Loucy (cell line): ENCODE data around the gene ZC3HAV1.
"Not testable (repeated sequence)": the region's sequence is repeated elsewhere in the genome, so short reads cannot be mapped to it uniquely, and the experiment has no call there.

ENCODE experiments used
- H2AFZ ChIP-seq: fragments of 200-600 bp; sonication (generic); 2 replicates; pipeline ENCODE4 v1.6.0; 2016; ENCODE audit warnings: antibody characterized with exemption, mild to moderate bottlenecking, low read length, moderate library complexity
- H3F3A ChIP-seq: fragments of 200-600 bp; 2 replicates; pipeline ENCODE4 v1.6.0; 2016; ENCODE audit warnings: antibody characterized with exemption, low read depth, mild to moderate bottlenecking
- H3K27me3 ChIP-seq: fragments of 200-600 bp; sonication (generic); 2 replicates; pipeline ENCODE4 v1.6.1; 2014; ENCODE audit warnings: low read length, mild to moderate bottlenecking; ENCODE audit not compliant: insufficient read depth, poor library complexity, severe bottlenecking
- H3K36me3 ChIP-seq: fragments of 200-600 bp; sonication (generic); 2 replicates; pipeline ENCODE4 v1.6.1; 2016; ENCODE audit warnings: low read length; ENCODE audit not compliant: insufficient read depth
- H3K4me1 ChIP-seq: fragments of 200-600 bp; sonication (generic); 2 replicates; pipeline ENCODE4 v1.5.1; 2014; ENCODE audit warnings: low read length, mild to moderate bottlenecking; ENCODE audit not compliant: insufficient read depth, poor library complexity, severe bottlenecking
- H3K4me2 ChIP-seq: fragments of 200-600 bp; sonication (generic); 2 replicates; pipeline ENCODE4 v1.6.0; 2014; ENCODE audit warnings: antibody characterized with exemption, low read length, low read depth, mild to moderate bottlenecking; ENCODE audit not compliant: poor library complexity, severe bottlenecking
- H3K4me3 ChIP-seq: fragments of 200-600 bp; sonication (generic); 2 replicates; pipeline ENCODE4 v1.5.1; 2014; ENCODE audit warnings: low read length, mild to moderate bottlenecking, mixed read lengths; ENCODE audit not compliant: poor library complexity, severe bottlenecking
- H3K79me2 ChIP-seq: fragments of 200-600 bp; sonication (generic); 2 replicates; pipeline ENCODE4 v1.6.1; 2014; ENCODE audit warnings: low read length; ENCODE audit not compliant: insufficient read depth
- H3K9ac ChIP-seq: fragments of 200-600 bp; sonication (generic); 2 replicates; pipeline ENCODE4 v1.6.0; 2014; ENCODE audit warnings: mild to moderate bottlenecking, low read depth, low read length, moderate library complexity; ENCODE audit not compliant: poor library complexity, severe bottlenecking
- H3K9me2 ChIP-seq: fragments of 200-600 bp; sonication (generic); replicated peaks from 2 replicates; pipeline ENCODE4 v1.6.1; 2016; ENCODE audit warnings: low read depth, low read length, mixed read lengths
- H3K9me3 ChIP-seq: fragments of 200-600 bp; sonication (generic); 2 replicates; pipeline ENCODE4 v1.6.1; 2014; ENCODE audit warnings: mild to moderate bottlenecking, antibody characterized with exemption, low read length, low read depth; ENCODE audit not compliant: insufficient read depth
- H4K20me1 ChIP-seq: fragments of 200-600 bp; sonication (generic); 2 replicates; pipeline ENCODE4 v1.6.0; 2014; ENCODE audit warnings: antibody characterized with exemption, low read length, mild to moderate bottlenecking; ENCODE audit not compliant: insufficient read depth, poor library complexity, severe bottlenecking
- EZH2phosphoT487 ChIP-seq: fragments of 200-600 bp; IDR thresholded peaks from 2 replicates; pipeline ENCODE4 v1.6.1; 2018; ENCODE audit warnings: antibody characterized with exemption, mild to moderate bottlenecking, moderate library complexity, borderline replicate concordance
- TF ChIP-seq, protein P1 (sequence below): fragments of 200-600 bp; sonication (generic); conservative IDR thresholded peaks from 2 replicates; pipeline ENCODE4 v1.5.1; 2014; ENCODE audit warnings: mild to moderate bottlenecking, antibody characterized with exemption, low read length

The ZC3HAV1 gene

GRCh38 chr7:139106959-139107358 is 2.6 kb downstream of the ZC3HAV1 start:
- peaks cover 12% of the 10 kb centered on the region for H3F3A ChIP-seq
- H2AFZ ChIP-seq, result no peak overlapping the region
- H4K20me1 ChIP-seq, result peaks cover 63% of the 10 kb centered on the region
- peak overlapping the region; percentile 85 for H3K4me2 ChIP-seq
- H3K27me3 ChIP-seq, result peaks cover 11% of the 10 kb centered on the region
- H3K9ac ChIP-seq, result peak overlapping the region; percentile 97
- H3K4me1 ChIP-seq, result peaks cover 42% of the 10 kb centered on the region
- H3K4me3 ChIP-seq, result peak overlapping the region; percentile 81
- H3K9me2 ChIP-seq, result no peaks in the 10 kb centered on the region
- H3K79me2 ChIP-seq, result peaks cover 83% of the 10 kb centered on the region
- H3K36me3 ChIP-seq, result no peaks in the 10 kb centered on the region
- no peaks in the 10 kb centered on the region for H3K9me3 ChIP-seq
- no peak for TF ChIP-seq EZH2phosphoT487
- TF ChIP-seq, protein P1, sequence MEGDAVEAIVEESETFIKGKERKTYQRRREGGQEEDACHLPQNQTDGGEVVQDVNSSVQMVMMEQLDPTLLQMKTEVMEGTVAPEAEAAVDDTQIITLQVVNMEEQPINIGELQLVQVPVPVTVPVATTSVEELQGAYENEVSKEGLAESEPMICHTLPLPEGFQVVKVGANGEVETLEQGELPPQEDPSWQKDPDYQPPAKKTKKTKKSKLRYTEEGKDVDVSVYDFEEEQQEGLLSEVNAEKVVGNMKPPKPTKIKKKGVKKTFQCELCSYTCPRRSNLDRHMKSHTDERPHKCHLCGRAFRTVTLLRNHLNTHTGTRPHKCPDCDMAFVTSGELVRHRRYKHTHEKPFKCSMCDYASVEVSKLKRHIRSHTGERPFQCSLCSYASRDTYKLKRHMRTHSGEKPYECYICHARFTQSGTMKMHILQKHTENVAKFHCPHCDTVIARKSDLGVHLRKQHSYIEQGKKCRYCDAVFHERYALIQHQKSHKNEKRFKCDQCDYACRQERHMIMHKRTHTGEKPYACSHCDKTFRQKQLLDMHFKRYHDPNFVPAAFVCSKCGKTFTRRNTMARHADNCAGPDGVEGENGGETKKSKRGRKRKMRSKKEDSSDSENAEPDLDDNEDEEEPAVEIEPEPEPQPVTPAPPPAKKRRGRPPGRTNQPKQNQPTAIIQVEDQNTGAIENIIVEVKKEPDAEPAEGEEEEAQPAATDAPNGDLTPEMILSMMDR, result no peak

GRCh38 chr7:139106227-139106626 is 3.3 kb downstream of the ZC3HAV1 start:
- H3K9me2 ChIP-seq, H3K9me3 ChIP-seq, H2AFZ ChIP-seq, H3K36me3 ChIP-seq: not testable (repeated sequence)
- peaks cover 40% of the 10 kb centered on the region for H3K4me1 ChIP-seq
- H3K4me3 ChIP-seq, result peak overlapping the region; percentile 81
- H3K79me2 ChIP-seq, result peaks cover 90% of the 10 kb centered on the region
- H3K27me3 ChIP-seq, result peaks cover 11% of the 10 kb centered on the region
- H3F3A ChIP-seq, result peaks cover 12% of the 10 kb centered on the region
- peak overlapping the region; percentile 85 for H3K4me2 ChIP-seq
- peaks cover 65% of the 10 kb centered on the region for H4K20me1 ChIP-seq
- peak overlapping the region; percentile 97 for H3K9ac ChIP-seq

GRCh38 chr7:139105484-139105883 is 4.0 kb downstream of the ZC3HAV1 start:
- Histone ChIP-seq H3K9me3 (no peaks in the 10 kb centered on the region), H2AFZ (no peak overlapping the region), H3K9ac (peak overlapping the region; percentile 97), H3K4me3 (peak overlapping the region; percentile 81), H3K4me2 (peak overlapping the region; percentile 85), H3K79me2 (peaks cover 96% of the 10 kb centered on the region), H3K36me3 (no peaks in the 10 kb centered on the region; the same call in 1 of the 2 replicates), H3K4me1 (peaks cover 34% of the 10 kb centered on the region), H4K20me1 (peaks cover 65% of the 10 kb centered on the region), H3K27me3 (peaks cover 11% of the 10 kb centered on the region), H3F3A (peaks cover 12% of the 10 kb centered on the region), H3K9me2 (no peaks in the 10 kb centered on the region)
- no peak for TF ChIP-seq EZH2phosphoT487

GRCh38 chr7:139104091-139104450 is 5.4 kb downstream of the ZC3HAV1 start:
- Histone ChIP-seq H4K20me1 (peaks cover 67% of the 10 kb centered on the region), H3K9me3 (no peaks in the 10 kb centered on the region), H3K4me2 (peak overlapping the region; percentile 85), H3K9ac (peak overlapping the region; percentile 97), H3K79me2 (peaks cover 99% of the 10 kb centered on the region), H3K4me1 (peaks cover 38% of the 10 kb centered on the region), H3F3A (peaks cover 12% of the 10 kb centered on the region), H3K36me3 (peaks cover 4% of the 10 kb centered on the region; the same call in 1 of the 2 replicates), H3K27me3 (peaks cover 9% of the 10 kb centered on the region), H3K4me3 (peak overlapping the region; percentile 81), H2AFZ (no peak overlapping the region), H3K9me2 (no peaks in the 10 kb centered on the region)
- TF ChIP-seq, protein P1, result no peak
- no peak for TF ChIP-seq EZH2phosphoT487
